SJCRH30 (cell line): Measurements from ENCODE around the gene PACSIN2. TPM values are rescaled to one million over a fixed set of nuclear protein-coding genes. Genes with fewer than 3 reads are reported as not detected.

Experiments
- DNase-seq, 2 experiments: peaks; one replicate each; pipeline ENCODE4 v3.0.0-alpha.2; 2015 to 2020
- H3K27ac ChIP-seq: fragments of 250-450 bp; sonication (Bioruptor Pico); 2 replicates; pipeline ENCODE4 v1.5.1; 2020; ENCODE audit warnings: mild to moderate bottlenecking, moderate library complexity
- H3K27me3 ChIP-seq: fragments of 250-450 bp; sonication (Bioruptor Pico); 2 replicates; pipeline ENCODE4 v1.5.1; 2020; ENCODE audit warnings: mild to moderate bottlenecking, moderate library complexity
- H3K36me3 ChIP-seq: fragments of 250-450 bp; sonication (Bioruptor Pico); 2 replicates; pipeline ENCODE4 v1.5.1; 2020; ENCODE audit warnings: mild to moderate bottlenecking, moderate library complexity
- H3K4me1 ChIP-seq: fragments of 250-450 bp; sonication (Bioruptor Pico); 2 replicates; pipeline ENCODE4 v1.5.1; 2020; ENCODE audit warnings: mild to moderate bottlenecking, moderate library complexity
- H3K4me3 ChIP-seq: fragments of 250-450 bp; sonication (Bioruptor Pico); 2 replicates; pipeline ENCODE4 v1.5.1; 2020; ENCODE audit warnings: mild to moderate bottlenecking, moderate library complexity
- H3K9me3 ChIP-seq: fragments of 250-450 bp; sonication (Bioruptor Pico); replicated peaks from 2 replicates; pipeline ENCODE4 v1.5.1; 2020; ENCODE audit warnings: mild to moderate bottlenecking, moderate library complexity
- total RNA-seq: library from RNA; depleted of rRNA; stranded (reverse); fragments of >200 nt; shearing (Covaris generic); gene quantifications from 2 replicates; pipeline ENCODE4 v1.2.3, GENCODE V29; 2014

Gene PACSIN2
- total RNA-seq, 1 experiment from 2014 or later: 78.3 TPM

- peaks cover 18% of the 10 kb centered on the region for H3K36me3 ChIP-seq
Observed at GRCh38 chr22:42904050-42904449, 110.9 kb downstream of the PACSIN2 start.

GRCh38 chr22:42902875-42903510 lies 112.0 kb downstream of the PACSIN2 start:
- Histone ChIP-seq H3K4me3 (no peak overlapping the region), H3K9me3 (no peaks in the 10 kb centered on the region), H3K4me1 (peaks cover 44% of the 10 kb centered on the region), H3K27me3 (no peaks in the 10 kb centered on the region), H3K36me3 (peaks cover 16% of the 10 kb centered on the region), H3K27ac (no peak overlapping the region)
- no peak for DNase-seq

More at GRCh38 chr22:42904050-42904449, 110.9 kb downstream of the PACSIN2 start:
- H3K27ac ChIP-seq: no peak overlapping the region
- H3K4me1 ChIP-seq: peaks cover 55% of the 10 kb centered on the region
- DNase-seq: no peak
- no peak overlapping the region for H3K4me3 ChIP-seq
- H3K27me3 ChIP-seq: no peaks in the 10 kb centered on the region
- no peaks in the 10 kb centered on the region for H3K9me3 ChIP-seq

- H3K4me1 ChIP-seq: peaks cover 34% of the 10 kb centered on the region
- H3K27me3 ChIP-seq: no peaks in the 10 kb centered on the region
- H3K9me3 ChIP-seq: no peaks in the 10 kb centered on the region
- no peak overlapping the region; the same call in 1 of the 2 replicates for H3K27ac ChIP-seq
- DNase-seq: peak; percentile 37 to 51
- H3K36me3 ChIP-seq: peaks cover 14% of the 10 kb centered on the region
- H3K4me3 ChIP-seq: no peak overlapping the region
Observed at GRCh38 chr22:42901790-42902508, 113.0 kb downstream of the PACSIN2 start.

DNA sequence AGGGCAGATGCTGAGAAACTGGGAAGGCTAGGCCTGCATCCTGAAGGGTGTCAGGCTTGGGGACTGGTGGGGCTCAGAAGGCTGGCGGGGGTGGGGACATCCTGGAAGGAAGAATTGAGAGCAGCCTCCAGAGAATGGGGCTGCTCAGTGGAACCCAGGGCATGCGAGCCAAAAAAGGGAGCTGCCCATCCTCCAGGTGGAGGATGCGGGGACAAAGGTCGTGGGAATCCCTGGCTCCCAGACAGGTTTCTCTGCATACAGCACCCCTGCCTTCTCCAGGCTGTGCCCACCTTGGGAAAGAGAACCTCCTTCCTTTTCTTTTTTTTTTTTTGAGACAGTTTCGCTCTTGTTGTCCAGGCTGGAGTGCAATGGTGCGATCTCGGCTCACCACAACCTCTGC lies 117.0 kb downstream of the PACSIN2 start:
- Histone ChIP-seq H3K27ac (no peak overlapping the region), H3K9me3 (no peaks in the 10 kb centered on the region), H3K27me3 (no peaks in the 10 kb centered on the region), H3K4me1 (peaks cover 16% of the 10 kb centered on the region), H3K4me3 (no peak overlapping the region), H3K36me3 (peaks cover 11% of the 10 kb centered on the region)
- no peak for DNase-seq

- peaks cover 2% of the 10 kb centered on the region for H3K4me1 ChIP-seq
- no peaks in the 10 kb centered on the region for H3K27me3 ChIP-seq
- no peak overlapping the region for H3K4me3 ChIP-seq
- peaks cover 15% of the 10 kb centered on the region for H3K36me3 ChIP-seq
- no peak for DNase-seq
- no peak overlapping the region for H3K27ac ChIP-seq
- H3K9me3 ChIP-seq: no peaks in the 10 kb centered on the region
Observed at GRCh38 chr22:42895541-42895981, 119.4 kb downstream of the PACSIN2 start.

DNA sequence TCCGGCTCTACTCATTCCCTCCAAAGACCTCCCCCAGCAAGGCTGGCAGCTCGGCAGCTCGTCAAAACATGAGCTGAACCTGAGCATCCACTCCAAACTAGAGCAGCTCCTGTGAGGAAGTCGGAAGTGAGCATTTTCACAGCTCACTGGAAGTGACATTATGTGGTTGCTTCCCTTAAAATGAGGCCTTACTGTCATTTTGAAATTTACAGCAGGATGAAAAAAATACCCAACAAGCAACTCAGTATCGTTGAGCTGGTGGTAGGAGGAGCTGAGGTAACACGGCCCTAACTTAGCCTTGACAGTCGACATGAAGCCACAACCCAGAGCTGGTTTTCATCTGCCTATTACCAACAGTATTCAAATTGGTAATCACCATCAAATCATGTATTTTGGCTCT lies 119.9 kb downstream of the PACSIN2 start:
- no peak for DNase-seq
- Histone ChIP-seq H3K4me1 (no peaks in the 10 kb centered on the region; the same call in 1 of the 2 replicates), H3K27ac (no peak overlapping the region), H3K36me3 (peaks cover 16% of the 10 kb centered on the region), H3K4me3 (no peak overlapping the region), H3K27me3 (no peaks in the 10 kb centered on the region), H3K9me3 (no peaks in the 10 kb centered on the region)

- Histone ChIP-seq H3K4me1 (no peaks in the 10 kb centered on the region; the same call in 1 of the 2 replicates), H3K9me3 (no peaks in the 10 kb centered on the region), H3K4me3 (no peak overlapping the region), H3K27ac (no peak overlapping the region), H3K36me3 (peaks cover 21% of the 10 kb centered on the region), H3K27me3 (no peaks in the 10 kb centered on the region)
- DNase-seq: no peak
Observed at GRCh38 chr22:42893371-42894150, 121.4 kb downstream of the PACSIN2 start.

DNA sequence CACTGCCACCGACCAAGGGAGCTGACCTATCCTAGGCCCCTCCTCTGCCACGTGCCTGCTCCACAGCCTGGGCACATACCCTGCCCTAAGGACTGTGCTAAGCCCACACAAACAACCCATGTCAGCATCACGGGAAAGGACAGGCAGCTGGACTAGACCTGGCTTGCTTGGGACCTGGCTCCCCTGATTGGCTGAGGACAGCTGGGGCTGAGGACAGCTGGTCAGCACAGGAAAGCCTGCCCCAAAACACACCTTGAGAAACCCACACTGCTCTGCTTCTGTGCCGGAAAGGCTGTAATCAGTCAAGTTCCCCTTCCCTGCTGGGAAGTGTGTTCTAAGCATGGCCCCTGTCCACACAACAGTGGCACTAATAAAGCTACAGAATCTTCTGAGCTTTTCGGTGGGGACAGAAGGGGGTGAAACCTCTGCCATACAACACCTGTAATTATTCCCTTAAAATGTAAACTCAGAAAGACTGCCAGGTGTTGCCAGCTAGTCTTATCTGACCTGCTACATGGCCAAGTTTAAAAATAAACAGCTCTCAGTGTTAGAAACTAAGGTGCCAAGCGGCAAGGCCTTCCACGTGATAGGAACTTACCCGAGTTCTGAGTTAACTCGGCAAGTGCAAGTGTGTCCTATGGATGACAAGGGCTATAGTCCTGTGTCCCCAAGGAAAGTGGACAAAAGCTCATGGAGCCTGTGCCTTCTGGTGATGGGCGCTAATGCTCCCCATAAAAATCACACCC lies 122.2 kb downstream of the PACSIN2 start:
- no peaks in the 10 kb centered on the region for H3K9me3 ChIP-seq
- H3K4me1 ChIP-seq: no peaks in the 10 kb centered on the region; the same call in 1 of the 2 replicates
- H3K27me3 ChIP-seq: no peaks in the 10 kb centered on the region
- no peak overlapping the region for H3K4me3 ChIP-seq
- no peak overlapping the region for H3K27ac ChIP-seq
- peaks cover 26% of the 10 kb centered on the region for H3K36me3 ChIP-seq
- peak; percentile 35 to 55 for DNase-seq

- H3K4me3 ChIP-seq: no peak overlapping the region
- H3K27ac ChIP-seq: no peak overlapping the region
- DNase-seq: no peak
- no peaks in the 10 kb centered on the region for H3K9me3 ChIP-seq
- H3K27me3 ChIP-seq: no peaks in the 10 kb centered on the region
- peaks cover 27% of the 10 kb centered on the region for H3K36me3 ChIP-seq
- H3K4me1 ChIP-seq: no peaks in the 10 kb centered on the region; the same call in 1 of the 2 replicates
Observed at GRCh38 chr22:42892156-42892555, 122.8 kb downstream of the PACSIN2 start.

- DNase-seq: no peak
- Histone ChIP-seq H3K27ac (no peak overlapping the region), H3K27me3 (no peaks in the 10 kb centered on the region), H3K4me1 (no peaks in the 10 kb centered on the region; the same call in 1 of the 2 replicates), H3K36me3 (peaks cover 29% of the 10 kb centered on the region), H3K9me3 (no peaks in the 10 kb centered on the region), H3K4me3 (no peak overlapping the region)
Observed at GRCh38 chr22:42891696-42892095, 123.3 kb downstream of the PACSIN2 start.

- H3K36me3 ChIP-seq: peaks cover 29% of the 10 kb centered on the region
Observed at GRCh38 chr22:42891008-42891407, 123.9 kb downstream of the PACSIN2 start.

DNA sequence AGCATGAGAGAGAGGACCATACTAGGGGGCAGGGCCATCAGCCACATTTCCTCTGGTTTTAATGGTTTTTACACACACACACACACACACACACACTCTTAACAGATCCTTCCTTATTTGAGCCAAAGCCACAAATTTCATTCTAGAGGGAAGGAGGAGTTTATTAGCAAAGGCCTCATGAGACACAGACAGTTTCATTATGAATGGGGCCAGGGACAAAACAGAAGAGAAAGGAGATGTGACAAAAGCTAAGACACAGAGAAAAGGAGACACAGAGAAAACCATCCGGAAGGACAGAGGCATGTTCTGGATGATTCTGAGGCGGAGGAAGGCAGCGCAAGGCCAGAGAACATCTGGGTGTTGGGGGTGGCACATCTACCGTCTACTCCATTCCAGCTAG lies 125.6 kb downstream of the PACSIN2 start:
- Histone ChIP-seq H3K27me3 (no peaks in the 10 kb centered on the region), H3K36me3 (peaks cover 34% of the 10 kb centered on the region), H3K4me1 (peaks cover 10% of the 10 kb centered on the region; the same call in 1 of the 2 replicates), H3K4me3 (no peak overlapping the region), H3K27ac (no peak overlapping the region), H3K9me3 (no peaks in the 10 kb centered on the region)
- no peak for DNase-seq

More at GRCh38 chr22:42891008-42891407, 123.9 kb downstream of the PACSIN2 start:
- Histone ChIP-seq H3K4me3 (no peak overlapping the region), H3K27me3 (no peaks in the 10 kb centered on the region), H3K4me1 (no peaks in the 10 kb centered on the region; the same call in 1 of the 2 replicates), H3K9me3 (no peaks in the 10 kb centered on the region), H3K27ac (no peak overlapping the region)
- no peak for DNase-seq

GRCh38 chr22:42887523-42888507 lies 127.1 kb downstream of the PACSIN2 start:
- Histone ChIP-seq H3K27me3 (no peaks in the 10 kb centered on the region), H3K27ac (no peak overlapping the region), H3K36me3 (peaks cover 41% of the 10 kb centered on the region), H3K4me3 (no peak overlapping the region), H3K4me1 (peaks cover 11% of the 10 kb centered on the region), H3K9me3 (no peaks in the 10 kb centered on the region)
- DNase-seq: no peak
